SKM-1 treated with dmso at 0.1 percent for 144 hours (cell line): ENCODE measurements around the gene GRIN2A.

Source experiments
- DNase-seq: peaks from one replicate; lab custom pipeline; 2025; ENCODE audit not compliant: unreplicated experiment; lab: John Stamatoyannopoulos, UW

Gene GRIN2A

DNA sequence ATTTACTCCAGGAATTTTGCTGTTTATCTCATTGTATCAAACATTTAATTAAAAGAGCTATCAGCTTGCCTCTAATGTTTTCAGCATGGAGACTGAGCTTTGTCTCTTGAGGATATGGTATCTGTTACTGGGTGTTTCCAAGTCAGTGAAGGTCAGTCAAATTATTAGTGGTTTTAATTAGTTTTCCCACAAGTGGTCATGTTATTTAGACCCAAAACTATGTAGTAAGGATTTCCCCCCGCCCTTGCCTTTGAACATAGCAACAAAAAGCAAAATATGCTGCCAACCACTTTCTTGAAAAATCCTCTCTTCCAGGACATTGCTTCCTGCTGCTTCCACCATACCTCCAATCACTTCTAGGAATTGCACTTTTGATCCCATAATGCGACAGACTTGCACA lies 355.6 kb downstream of the GRIN2A start:
- DNase-seq: no peak

GRCh38 chr16:9824200-9825068 lies 357.8 kb downstream of the GRIN2A start:
- no peak for DNase-seq

DNA sequence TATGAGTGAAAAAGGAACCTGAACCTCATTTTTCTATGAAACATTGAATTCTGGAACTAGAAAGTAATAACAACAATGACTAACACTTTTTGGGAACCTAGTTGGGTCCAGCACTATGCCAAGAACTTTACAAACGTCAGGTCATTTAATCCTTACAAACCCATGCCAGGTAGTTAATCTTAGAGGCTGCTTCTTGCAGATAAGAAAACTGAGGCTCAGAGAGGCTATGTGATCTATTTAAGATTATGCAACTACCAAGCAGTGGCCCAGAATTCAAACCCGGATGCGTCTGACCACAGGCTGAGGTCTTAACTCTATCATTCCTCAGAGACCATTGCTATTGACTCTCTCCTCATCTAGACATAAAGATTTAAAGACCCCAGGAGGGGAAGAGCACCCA lies 358.7 kb downstream of the GRIN2A start:
- no peak for DNase-seq

DNA sequence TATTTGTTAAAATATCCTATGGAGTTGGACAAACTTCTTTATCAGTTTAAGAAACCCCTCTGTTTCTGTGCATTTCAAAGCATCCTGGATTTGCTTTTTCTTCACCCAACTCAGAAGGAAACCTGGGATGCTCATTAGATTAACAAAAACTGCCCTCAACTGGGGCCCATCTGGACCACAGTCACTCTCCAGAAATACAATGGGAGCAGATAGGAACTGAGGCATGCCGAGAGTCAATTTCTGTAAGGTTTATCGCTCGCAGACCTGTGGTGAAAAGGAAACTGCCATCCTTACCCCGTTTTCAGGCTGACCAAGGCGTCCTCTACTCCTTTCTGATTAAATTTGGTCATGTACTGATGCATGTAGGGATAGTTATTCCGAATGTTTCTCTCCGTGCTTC lies 360.3 kb downstream of the GRIN2A start:
- DNase-seq: no peak

DNA sequence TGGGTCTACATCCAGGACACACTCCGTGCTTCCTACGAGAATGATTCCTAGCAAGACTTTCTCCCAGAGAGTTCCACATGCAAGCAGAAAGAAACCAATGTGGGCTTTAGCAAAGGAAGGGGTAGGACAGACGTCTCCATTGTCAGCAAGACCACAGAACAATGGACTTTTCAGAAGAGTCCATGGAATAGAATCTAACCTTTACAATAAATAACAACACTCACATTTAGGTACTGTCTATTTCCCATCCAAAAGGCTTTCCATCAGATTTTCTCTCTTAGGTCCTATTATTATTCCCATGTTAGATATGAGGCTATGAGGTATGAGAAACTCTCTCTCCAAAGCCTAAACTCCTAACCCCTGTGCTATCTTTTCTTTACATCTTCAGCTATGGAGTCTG lies 360.9 kb downstream of the GRIN2A start:
- DNase-seq: no peak

GRCh38 chr16:9820476-9821246 lies 361.6 kb downstream of the GRIN2A start:
- DNase-seq: no peak

DNA sequence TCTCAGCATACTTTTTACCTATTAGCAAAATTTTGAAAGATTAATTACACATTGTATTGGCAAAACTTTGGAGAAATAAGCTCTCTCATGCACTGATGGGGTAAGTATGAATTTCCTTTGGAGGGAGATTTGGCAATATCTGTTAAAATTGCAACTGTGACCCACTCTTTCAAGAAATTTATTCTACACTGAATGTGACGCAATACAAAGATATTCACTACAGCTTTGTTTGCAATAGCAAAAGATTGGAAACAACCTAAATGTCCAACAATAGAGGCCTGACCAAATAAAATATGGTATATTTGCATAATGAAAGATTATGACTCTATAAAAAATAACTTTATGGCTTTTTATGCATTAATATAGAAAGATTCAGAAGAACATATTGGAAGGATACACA lies 363.5 kb downstream of the GRIN2A start:
- DNase-seq: no peak

GRCh38 chr16:9817586-9817985 lies 364.6 kb downstream of the GRIN2A start:
- no peak for DNase-seq

DNA sequence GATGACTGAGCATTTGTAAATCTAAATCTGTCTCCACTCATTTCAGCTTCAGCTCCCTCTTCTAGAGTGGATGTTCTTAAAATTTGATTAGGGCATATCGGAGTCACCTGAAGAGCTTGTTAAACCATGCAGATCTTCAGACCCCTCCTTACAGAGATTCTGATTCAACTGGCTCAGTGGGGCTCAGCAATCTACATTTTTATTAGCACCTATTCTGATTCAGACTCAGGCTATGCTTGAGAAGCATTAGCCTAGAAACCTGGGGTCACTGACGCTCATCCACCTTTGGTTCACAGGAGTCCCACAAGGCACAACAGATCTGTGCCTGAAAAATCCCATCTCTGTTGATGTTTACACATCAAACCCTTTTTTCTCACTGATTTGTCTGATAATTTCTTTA lies 365.6 kb downstream of the GRIN2A start:
- no peak for DNase-seq

GRCh38 chr16:9813665-9814064 lies 368.6 kb downstream of the GRIN2A start:
- DNase-seq: no peak

GRCh38 chr16:9808210-9808609 lies 374.0 kb downstream of the GRIN2A start:
- no peak for DNase-seq

DNA sequence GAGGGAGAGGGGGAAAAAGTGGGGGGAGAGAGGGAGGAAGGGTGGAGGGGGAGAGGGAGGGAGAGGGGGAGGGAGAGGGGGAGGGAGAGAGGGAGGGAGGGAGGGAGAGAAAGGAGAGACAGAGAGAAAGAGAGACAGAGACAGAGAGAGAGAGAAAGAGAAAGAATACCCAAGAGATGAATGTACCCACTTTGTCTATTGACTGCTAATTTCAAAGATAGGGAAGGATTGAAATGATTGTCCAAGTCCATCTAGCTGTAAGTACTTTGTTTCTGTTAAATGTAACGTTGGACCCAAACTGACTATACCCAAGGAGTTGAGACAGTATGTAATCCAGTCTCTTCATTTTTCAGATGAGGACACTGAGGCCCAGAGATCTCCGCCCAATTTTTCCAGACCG lies 374.9 kb downstream of the GRIN2A start:
- no peak for DNase-seq

GRCh38 chr16:9805109-9805508 lies 377.1 kb downstream of the GRIN2A start:
- no peak for DNase-seq

- DNase-seq: no peak
Observed at GRCh38 chr16:9802160-9802559, 380.1 kb downstream of the GRIN2A start.

DNA sequence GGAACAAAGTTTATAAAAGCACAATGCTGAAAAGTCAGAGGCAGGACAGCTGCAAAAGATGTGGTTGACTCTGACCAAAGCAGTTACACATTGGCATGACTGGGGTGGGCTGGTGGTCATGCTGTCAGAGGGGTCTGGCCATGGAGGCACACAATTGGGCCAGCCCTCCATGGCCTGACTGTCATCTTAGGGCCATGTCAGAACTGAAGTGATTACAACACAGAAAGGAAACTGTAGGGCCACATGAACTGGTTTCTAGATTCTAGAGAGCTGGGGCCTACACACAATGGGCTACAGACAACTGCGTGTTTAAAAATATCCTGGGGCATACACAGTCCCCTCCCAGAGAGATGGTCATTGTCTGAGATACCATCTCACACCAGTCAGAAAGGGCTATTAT lies 380.6 kb downstream of the GRIN2A start:
- no peak for DNase-seq

GRCh38 chr16:9800186-9800738 lies 382.0 kb downstream of the GRIN2A start:
- DNase-seq: no peak

DNA sequence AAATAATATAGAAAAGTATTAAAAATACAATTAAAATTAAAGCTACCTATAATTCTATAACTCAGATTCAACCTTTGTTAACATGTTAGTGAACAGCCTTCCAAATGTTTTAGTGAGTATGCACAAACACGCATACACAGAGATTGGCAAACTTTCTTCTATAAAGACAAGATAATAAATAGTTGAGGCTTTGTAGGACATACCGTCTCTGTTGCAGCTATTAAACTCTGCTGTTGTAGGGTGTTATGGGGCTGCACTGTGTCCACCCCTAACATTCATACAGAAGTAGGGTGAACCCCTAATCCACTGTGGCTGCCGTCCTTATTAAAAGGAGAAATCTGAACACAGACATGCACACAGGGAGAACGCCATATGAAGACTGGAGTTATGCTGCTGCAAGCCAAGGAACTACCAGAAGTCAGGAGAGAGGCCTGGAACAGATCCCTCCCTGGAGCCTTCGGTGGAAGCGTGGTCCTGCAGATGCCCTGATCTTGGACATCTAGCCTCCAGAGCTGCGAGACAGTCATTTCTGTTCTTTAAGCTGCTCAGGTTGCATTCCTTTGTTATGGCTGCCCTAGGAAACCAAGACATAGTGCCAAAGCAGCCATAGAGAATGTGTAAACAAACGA lies 383.2 kb downstream of the GRIN2A start:
- DNase-seq: no peak

DNA sequence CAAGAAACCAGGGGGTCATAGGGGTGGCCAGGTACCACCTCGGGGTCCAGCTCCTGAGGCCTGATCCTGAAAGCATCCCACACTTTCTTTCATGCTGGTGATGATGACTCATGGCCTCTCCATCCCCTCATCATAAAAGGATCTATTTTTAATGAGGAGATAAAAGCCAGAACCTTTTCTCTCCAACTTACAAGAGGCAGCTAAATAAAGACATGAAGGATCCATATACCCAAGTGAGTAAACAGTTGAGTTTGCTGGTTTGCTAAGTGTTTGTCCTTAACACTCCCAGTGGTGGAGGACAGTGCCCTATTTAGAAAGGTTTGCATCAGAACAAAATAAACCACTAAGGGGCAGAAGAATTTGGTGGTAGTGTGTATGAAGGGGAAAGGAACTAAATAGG lies 383.8 kb downstream of the GRIN2A start:
- no peak for DNase-seq

GRCh38 chr16:9797306-9797705 lies 384.9 kb downstream of the GRIN2A start:
- no peak for DNase-seq

- no peak for DNase-seq
Observed at GRCh38 chr16:9793623-9794022, 388.6 kb downstream of the GRIN2A start.

DNA sequence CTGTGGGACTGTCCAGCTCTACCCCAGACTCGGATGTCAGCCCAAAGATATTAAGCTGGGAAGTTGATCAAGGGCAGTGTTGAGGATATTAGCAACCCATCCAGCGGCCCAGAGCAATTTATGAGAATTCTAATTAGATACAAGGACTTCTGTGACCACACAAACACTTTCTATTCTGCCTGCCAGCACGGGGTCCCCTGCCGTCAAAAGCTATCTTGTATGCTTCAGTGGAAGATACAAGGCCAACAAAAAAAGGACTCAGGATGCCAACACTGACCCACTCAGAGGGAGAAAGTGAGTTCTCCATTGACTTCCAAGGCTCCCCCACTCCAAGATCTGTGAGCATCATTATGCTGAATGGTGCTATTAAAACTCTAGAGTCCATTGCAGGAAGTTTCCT lies 390.7 kb downstream of the GRIN2A start:
- DNase-seq: no peak

DNA sequence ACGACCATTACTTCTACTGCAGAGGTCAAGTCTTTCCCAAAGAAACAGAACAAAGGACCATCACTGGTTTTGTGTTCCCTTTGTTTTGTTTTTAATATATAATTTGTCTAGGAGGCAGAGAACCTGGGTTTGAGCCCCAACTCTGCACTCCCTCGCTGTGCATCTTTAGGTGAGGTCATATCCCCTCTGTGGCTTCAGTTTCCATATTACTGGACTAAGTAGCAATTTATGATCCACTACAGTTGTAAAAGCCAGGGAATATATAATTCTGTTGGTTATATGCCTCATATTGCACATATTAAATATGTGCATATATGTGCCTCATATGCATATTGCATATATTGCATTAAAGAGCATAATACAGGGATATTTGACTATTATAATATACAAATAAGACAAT lies 392.0 kb downstream of the GRIN2A start:
- no peak for DNase-seq
